Measurements from ENCODE around the gene SIGLEC5. TPM values are rescaled to one million over a fixed set of nuclear protein-coding genes. Genes with fewer than 3 reads are reported as not detected.

The SIGLEC5 gene
- total and polyA plus RNA-seq, 2 of the 8 experiments (the other 6 are each of a cell fraction or from before 2014, with no cell fraction given): not detected

GRCh38 chr19:51589511-51589910, 40.7 kb downstream of the SIGLEC5 start:
- no peak overlapping the region for H3K27ac ChIP-seq (ENCODE audit: low read depth, low read length)
- H2BK5ac ChIP-seq (ENCODE audit: low read depth, low read length): no peak overlapping the region
- no peak overlapping the region for H2BK20ac ChIP-seq (ENCODE audit: low read length)
- H4K5ac ChIP-seq (ENCODE audit: insufficient read length, low read depth, low read length): no peak overlapping the region
- 88% methylated on average over 2 of the region's 2 CpGs; no CpG with 5 or more reads in 1 of the 2 experiments for WGBS, 2 experiments (ENCODE audit: extremely low coverage in 1 of 2, insufficient coverage in 1 of 2, insufficient read length in 1 of 2, insufficient replicate concordance in 2 of 2, low coverage in 1 of 2, low lambda C conversion rate in 2 of 2, missing lambda C conversion rate in 1 of 2)
- peaks cover 0 to 30% (median 19%) of the 10 kb centered on the region in 4 experiments; a peak in 7 of 8 replicates for H3K36me3 ChIP-seq (ENCODE audit: control insufficient read depth in 2 of 4, insufficient read depth in 4 of 4, low read length in 3 of 4)
- H3K23me2 ChIP-seq (ENCODE audit: low read depth, low read length): peaks cover 6% of the 10 kb centered on the region
- FAIRE-seq (no peak), DNase-seq (ENCODE audit: low read depth in 1 of 2, low spot score in 2 of 2) (no peak)
- no peak overlapping the region for H3K18ac ChIP-seq (ENCODE audit: extremely low read depth, low read length)
- POLR2A ChIA-PET (ENCODE audit: partially characterized antibody): no interaction called here
- no peak overlapping the region for H2BK15ac ChIP-seq (ENCODE audit: low read length)
- no peak overlapping the region for H3K56ac ChIP-seq (replicated peaks; ENCODE audit: insufficient read length, low read depth, low read length)
- H2BK120ac ChIP-seq (replicated peaks; ENCODE audit: low read depth, low read length): no peak overlapping the region
- H3K9ac ChIP-seq (replicated peaks in 1 of 4; ENCODE audit: extremely low read depth in 1 of 4, low read depth in 3 of 4, low read length in 3 of 4): no peak overlapping the region
- no peak overlapping the region for H3K14ac ChIP-seq (ENCODE audit: insufficient read length)
- peaks cover 0 to 1% (median 0%) of the 10 kb centered on the region in 4 experiments; a peak in 1 of 7 replicates for H3K27me3 ChIP-seq (replicated peaks in 1 of 4; ENCODE audit: control insufficient read depth in 3 of 4, extremely low read depth in 1 of 4, insufficient read depth in 3 of 4, low read length in 3 of 4)
- TF ChIP-seq RNF2 (IDR thresholded peaks at IDR 0.05; ENCODE audit: borderline replicate concordance, low read depth, low read length, missing control alignments, poor library complexity, severe bottlenecking) (no peak), EP300 (IDR thresholded peaks at IDR 0.05; ENCODE audit: borderline replicate concordance in 1 of 2, low read depth in 2 of 2, low read length in 2 of 2) (no peak), NRF1 (IDR thresholded peaks at IDR 0.05; ENCODE audit: low read depth, low read length) (no peak), BACH1 (IDR thresholded peaks at IDR 0.05; ENCODE audit: low read length) (no peak)
- CTCF ChIA-PET (ENCODE audit: partially characterized antibody): no interaction called here
- no peak overlapping the region for H2BK12ac ChIP-seq (ENCODE audit: low read depth, low read length)
- H3K4ac ChIP-seq (replicated peaks; ENCODE audit: insufficient read length, low read depth, low read length): no peak overlapping the region
- no peak overlapping the region for H3K4me3 ChIP-seq (ENCODE audit: extremely low read depth in 1 of 4, insufficient read depth in 2 of 4, low read depth in 3 of 4, low read length in 4 of 4)
- no peak overlapping the region for H2AFZ ChIP-seq (ENCODE audit: low read length)
- no peaks in the 10 kb centered on the region for H3K79me2 ChIP-seq (ENCODE audit: control insufficient read depth in 1 of 2, insufficient read depth in 2 of 2, low read length in 2 of 2)
- peaks cover 0 to 7% (median 4%) of the 10 kb centered on the region in 4 experiments; a peak in 4 of 7 replicates for H3K4me1 ChIP-seq (replicated peaks in 1 of 4; ENCODE audit: control insufficient read depth in 3 of 4, insufficient read depth in 4 of 4, low read length in 3 of 4)
- no peak overlapping the region for H2AK5ac ChIP-seq (ENCODE audit: low read depth, low read length)
- H4K20me1 ChIP-seq (replicated peaks in 1 of 2; ENCODE audit: control insufficient read depth in 1 of 2, insufficient read depth in 2 of 2, low read length in 2 of 2): no peaks in the 10 kb centered on the region
- no peak overlapping the region for H4K91ac ChIP-seq (replicated peaks; ENCODE audit: insufficient read length, low read length)
- no peak overlapping the region for H3K4me2 ChIP-seq (ENCODE audit: insufficient read depth in 1 of 2, low read depth in 2 of 2, low read length in 2 of 2)
- no peaks in the 10 kb centered on the region for H3K79me1 ChIP-seq (ENCODE audit: low read depth, low read length)
- peaks cover 26 to 29% of the 10 kb centered on the region in 2 experiments for H3K9me3 ChIP-seq (ENCODE audit: insufficient read depth in 2 of 2, low read depth in 1 of 2, low read length in 1 of 2)
- no peak overlapping the region for H4K8ac ChIP-seq (ENCODE audit: extremely low read depth, insufficient read depth, low read length)
- no peak overlapping the region for H3K23ac ChIP-seq (ENCODE audit: insufficient read length)
